Activated CD4-positive, alpha-beta T cell treated with anti-CD3 and anti-CD28 coated beads, Interleukin-2, amount 10 ng/mL, durations not matched to agents 24 days and 14 days (primary cell): ENCODE data around the gene OSCAR. TPM values are rescaled to one million over a fixed set of nuclear protein-coding genes. Genes with fewer than 3 reads are reported as not detected.
A peak's percentile ranks its signal among the peaks of the same experiment; 100 is the strongest.

Experiments used
- DNase-seq: peaks from one replicate; pipeline ENCODE4 v3.0.0; 2022
- H3K27ac Mint-ChIP-seq: one replicate; pipeline ENCODE4 v1.8.0; 2022; ENCODE audit warnings: mild to moderate bottlenecking, mixed read lengths
- H3K27me3 Mint-ChIP-seq: one replicate; pipeline ENCODE4 v1.8.0; 2022; ENCODE audit warnings: mixed read lengths
- H3K36me3 Mint-ChIP-seq: one replicate; pipeline ENCODE4 v1.8.0; 2022; ENCODE audit warnings: low read depth, mild to moderate bottlenecking, mixed read lengths
- H3K4me1 Mint-ChIP-seq: one replicate; pipeline ENCODE4 v1.8.0; 2021; ENCODE audit warnings: mixed read lengths
- H3K4me3 Mint-ChIP-seq: one replicate; pipeline ENCODE4 v1.8.0; 2022; ENCODE audit warnings: mild to moderate bottlenecking, moderate library complexity, mixed read lengths
- H3K9me3 Mint-ChIP-seq: one replicate; pipeline ENCODE4 v1.8.0; 2021; ENCODE audit warnings: mixed read lengths
- intact Hi-C: fragments of 100-400 bp; cut with micrococcal nuclease; formaldehyde crosslinking; loops from one replicate; pipeline ENCODE4 v1.15.1; 2023
- total RNA-seq: library from RNA; stranded (reverse); gene quantifications from 2 replicates; pipeline ENCODE4 v1.2.3, GENCODE V29; 2022

The OSCAR gene
- total RNA-seq, 1 donor from 2014 or later = 0.26 TPM

- peaks cover 10% of the 10 kb centered on the region for H3K36me3 Mint-ChIP-seq
- no peak for DNase-seq
- intact Hi-C loops = no loop called here
- H3K27ac Mint-ChIP-seq = no peak overlapping the region
- H3K9me3 Mint-ChIP-seq = no peaks in the 10 kb centered on the region
- H3K4me1 Mint-ChIP-seq = peaks cover 21% of the 10 kb centered on the region
- no peaks in the 10 kb centered on the region for H3K27me3 Mint-ChIP-seq
- H3K4me3 Mint-ChIP-seq = peak overlapping the region; percentile 1
Observed at GRCh38 chr19:54133957-54134590, 33.5 kb upstream of the OSCAR start.

- Mint-ChIP-seq H3K27me3 (no peaks in the 10 kb centered on the region), H3K27ac (no peak overlapping the region), H3K9me3 (no peaks in the 10 kb centered on the region), H3K4me3 (no peak overlapping the region), H3K4me1 (peaks cover 15% of the 10 kb centered on the region), H3K36me3 (peaks cover 10% of the 10 kb centered on the region)
- intact Hi-C loops = no loop called here
- no peak for DNase-seq
Observed at GRCh38 chr19:54133312-54133956, 32.8 kb upstream of the OSCAR start.

- Mint-ChIP-seq H3K36me3 (peaks cover 29% of the 10 kb centered on the region), H3K4me1 (peaks cover 3% of the 10 kb centered on the region), H3K27ac (no peak overlapping the region), H3K4me3 (no peak overlapping the region), H3K9me3 (no peaks in the 10 kb centered on the region), H3K27me3 (no peaks in the 10 kb centered on the region)
- no peak for DNase-seq
- intact Hi-C loops = no loop called here
Observed at GRCh38 chr19:54129617-54129996, 29.0 kb upstream of the OSCAR start.

GRCh38 chr19:54128796-54129616 is 28.4 kb upstream of the OSCAR start:
- no peak for DNase-seq
- H3K4me3 Mint-ChIP-seq = no peak overlapping the region
- H3K4me1 Mint-ChIP-seq = no peaks in the 10 kb centered on the region
- H3K27me3 Mint-ChIP-seq = no peaks in the 10 kb centered on the region
- intact Hi-C loops = no loop called here
- H3K9me3 Mint-ChIP-seq = no peaks in the 10 kb centered on the region
- peaks cover 33% of the 10 kb centered on the region for H3K36me3 Mint-ChIP-seq
- no peak overlapping the region for H3K27ac Mint-ChIP-seq

- H3K9me3 Mint-ChIP-seq = no peaks in the 10 kb centered on the region
- DNase-seq = no peak
- intact Hi-C loops = no loop called here
- no peaks in the 10 kb centered on the region for H3K4me1 Mint-ChIP-seq
- no peak overlapping the region for H3K4me3 Mint-ChIP-seq
- H3K27me3 Mint-ChIP-seq = no peaks in the 10 kb centered on the region
- peaks cover 36% of the 10 kb centered on the region for H3K36me3 Mint-ChIP-seq
- H3K27ac Mint-ChIP-seq = no peak overlapping the region
Observed at GRCh38 chr19:54128441-54128725, 27.8 kb upstream of the OSCAR start.

GRCh38 chr19:54127688-54128440 is 27.3 kb upstream of the OSCAR start:
- Mint-ChIP-seq H3K36me3 (peaks cover 41% of the 10 kb centered on the region), H3K27me3 (no peaks in the 10 kb centered on the region), H3K27ac (no peak overlapping the region), H3K4me3 (no peak overlapping the region), H3K4me1 (no peaks in the 10 kb centered on the region), H3K9me3 (no peaks in the 10 kb centered on the region)
- no peak for DNase-seq
- intact Hi-C loops = no loop called here

- DNase-seq = no peak
- Mint-ChIP-seq H3K36me3 (peaks cover 52% of the 10 kb centered on the region), H3K4me1 (no peaks in the 10 kb centered on the region), H3K4me3 (no peak overlapping the region), H3K9me3 (no peaks in the 10 kb centered on the region), H3K27ac (no peak overlapping the region), H3K27me3 (no peaks in the 10 kb centered on the region)
- intact Hi-C loops = no loop called here
Observed at GRCh38 chr19:54125713-54126112, 25.1 kb upstream of the OSCAR start.

- intact Hi-C loops = no loop called here
- Mint-ChIP-seq H3K4me1 (no peaks in the 10 kb centered on the region), H3K9me3 (no peaks in the 10 kb centered on the region), H3K4me3 (no peak overlapping the region), H3K27me3 (no peaks in the 10 kb centered on the region), H3K36me3 (peaks cover 59% of the 10 kb centered on the region), H3K27ac (no peak overlapping the region)
- DNase-seq = no peak
Observed at GRCh38 chr19:54124393-54124792, 23.8 kb upstream of the OSCAR start.

- intact Hi-C loops = no loop called here
- DNase-seq = no peak
- Mint-ChIP-seq H3K27ac (no peak overlapping the region), H3K4me1 (no peaks in the 10 kb centered on the region), H3K27me3 (no peaks in the 10 kb centered on the region), H3K36me3 (peaks cover 57% of the 10 kb centered on the region), H3K9me3 (no peaks in the 10 kb centered on the region), H3K4me3 (no peak overlapping the region)
Observed at GRCh38 chr19:54123682-54124081, 23.1 kb upstream of the OSCAR start.

GRCh38 chr19:54121259-54121658 is 20.7 kb upstream of the OSCAR start:
- intact Hi-C loops = no loop called here
- peaks cover 47% of the 10 kb centered on the region for H3K36me3 Mint-ChIP-seq

GRCh38 chr19:54115109-54116063 is 14.8 kb upstream of the OSCAR start, which contains the start of the genes PRPF31 and TFPT:
TSS of gene PRPF31 (plus strand) at chr19:54115754. CDS start at chr19:54118279, 2,525 bp downstream.
TSS of gene TFPT (minus strand) at chr19:54115657. CDS start at chr19:54115269, 388 bp downstream.
- intact Hi-C loops = loop anchor here (1.0 kb wide), 3 partner anchors 13 to 44 kb away; partner anchors contain the start of genes CNOT3, LENG1 and NDUFA3
- peaks cover 2% of the 10 kb centered on the region for H3K27me3 Mint-ChIP-seq
- H3K27ac Mint-ChIP-seq = peak within 1 kb of the TSS; percentile 87
- H3K36me3 Mint-ChIP-seq = peaks cover 36% of the 10 kb centered on the region
- peak within 1 kb of the TSS; percentile 89 for H3K4me3 Mint-ChIP-seq
- H3K4me1 Mint-ChIP-seq = peaks cover 24% of the 10 kb centered on the region
- no peaks in the 10 kb centered on the region for H3K9me3 Mint-ChIP-seq
- peak; percentile 99 for DNase-seq

More at GRCh38 chr19:54121259-54121658, 20.7 kb upstream of the OSCAR start:
- Mint-ChIP-seq H3K9me3 (no peaks in the 10 kb centered on the region), H3K4me1 (peaks cover 7% of the 10 kb centered on the region), H3K27me3 (no peaks in the 10 kb centered on the region), H3K4me3 (no peak overlapping the region), H3K27ac (no peak overlapping the region)
- no peak for DNase-seq

- intact Hi-C loops = loop anchor here (1.0 kb wide), 3 partner anchors 12 to 45 kb away; partner anchors contain the start of genes CNOT3, LENG1 and NDUFA3
- H3K27ac Mint-ChIP-seq = peak overlapping the region; percentile 87
- H3K36me3 Mint-ChIP-seq = peaks cover 34% of the 10 kb centered on the region
- peaks cover 24% of the 10 kb centered on the region for H3K4me1 Mint-ChIP-seq
- peak; percentile 90 for DNase-seq
- no peaks in the 10 kb centered on the region for H3K9me3 Mint-ChIP-seq
- peak overlapping the region; percentile 89 for H3K4me3 Mint-ChIP-seq
- peaks cover 2% of the 10 kb centered on the region for H3K27me3 Mint-ChIP-seq
Observed at GRCh38 chr19:54114340-54115108, 13.9 kb upstream of the OSCAR start.
